BE2C (cell line): ENCODE measurements around the gene SDR42E1.

Source experiments
- DNase-seq: peaks from one replicate; pipeline ENCODE4 v3.0.0-alpha.2; 2020
- H3K27me3 ChIP-seq: fragments of 250-450 bp; sonication (Bioruptor Pico); 2 replicates; pipeline ENCODE4 v1.5.1; 2020; ENCODE audit warnings: mild to moderate bottlenecking
- H3K36me3 ChIP-seq: fragments of 250-450 bp; sonication (Bioruptor Pico); 2 replicates; pipeline ENCODE4 v1.5.1; 2020; ENCODE audit warnings: mild to moderate bottlenecking
- H3K4me1 ChIP-seq: fragments of 250-450 bp; sonication (Bioruptor Pico); 2 replicates; pipeline ENCODE4 v1.5.1; 2020
- H3K4me3 ChIP-seq: 2 replicates; pipeline ENCODE4 v1.5.1; 2011; ENCODE audit warnings: low read depth, low read length
- H3K9me3 ChIP-seq: fragments of 250-450 bp; sonication (Bioruptor Pico); 2 replicates; pipeline ENCODE4 v1.5.1; 2020
- TF ChIP-seq, protein P1 (sequence below): IDR thresholded peaks from 2 replicates; pipeline ENCODE4 v1.5.1; 2012; ENCODE audit warnings: mild to moderate bottlenecking, low read depth, low read length

The SDR42E1 gene

DNA sequence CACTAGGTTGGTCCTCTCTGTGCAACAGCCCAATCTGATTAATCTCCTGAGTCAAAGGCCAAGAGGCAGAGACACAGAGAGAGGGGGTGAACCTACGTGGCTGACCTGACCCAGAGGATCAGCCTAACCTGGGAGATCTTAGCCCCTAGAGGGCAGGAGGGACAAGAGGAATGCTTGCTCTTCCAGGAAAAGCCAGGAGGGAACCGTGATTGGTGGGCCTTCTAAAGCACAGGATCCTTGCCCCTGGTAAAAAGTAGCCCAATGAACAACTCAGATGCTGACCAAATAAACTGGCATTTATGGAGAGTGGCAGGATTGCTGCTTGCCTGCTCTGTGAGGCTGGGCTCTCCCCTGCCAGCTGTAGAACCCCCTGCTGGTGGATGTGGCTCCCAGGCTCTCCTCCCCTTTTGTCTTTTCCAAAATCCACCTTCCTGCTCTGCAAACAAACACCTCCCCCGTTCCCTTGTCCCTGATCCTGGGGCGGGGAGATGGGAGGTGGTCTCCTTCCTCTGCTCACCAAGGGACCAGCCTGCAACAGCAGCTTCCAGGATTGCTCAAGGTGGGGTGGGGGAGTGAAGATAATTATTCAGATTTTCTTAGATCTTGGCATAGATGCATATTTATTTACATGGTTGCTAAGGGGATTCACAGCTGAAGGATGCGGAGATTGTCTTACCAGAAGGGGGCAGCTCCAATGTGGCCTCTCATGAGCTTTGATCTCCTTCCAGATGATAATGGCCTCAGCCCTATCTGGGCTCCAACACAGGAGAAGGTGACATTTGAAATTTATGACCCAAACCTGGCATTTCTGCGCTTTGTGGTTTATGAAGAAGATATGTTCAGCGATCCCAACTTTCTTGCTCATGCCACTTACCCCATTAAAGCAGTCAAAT is 71.9 kb downstream of the SDR42E1 start:
- Histone ChIP-seq H3K27me3 (peaks cover 4% of the 10 kb centered on the region; the same call in 1 of the 2 replicates), H3K4me1 (no peaks in the 10 kb centered on the region), H3K36me3 (no peaks in the 10 kb centered on the region), H3K9me3 (no peaks in the 10 kb centered on the region), H3K4me3 (no peak overlapping the region)
- no peak for DNase-seq
- TF ChIP-seq, protein P1, sequence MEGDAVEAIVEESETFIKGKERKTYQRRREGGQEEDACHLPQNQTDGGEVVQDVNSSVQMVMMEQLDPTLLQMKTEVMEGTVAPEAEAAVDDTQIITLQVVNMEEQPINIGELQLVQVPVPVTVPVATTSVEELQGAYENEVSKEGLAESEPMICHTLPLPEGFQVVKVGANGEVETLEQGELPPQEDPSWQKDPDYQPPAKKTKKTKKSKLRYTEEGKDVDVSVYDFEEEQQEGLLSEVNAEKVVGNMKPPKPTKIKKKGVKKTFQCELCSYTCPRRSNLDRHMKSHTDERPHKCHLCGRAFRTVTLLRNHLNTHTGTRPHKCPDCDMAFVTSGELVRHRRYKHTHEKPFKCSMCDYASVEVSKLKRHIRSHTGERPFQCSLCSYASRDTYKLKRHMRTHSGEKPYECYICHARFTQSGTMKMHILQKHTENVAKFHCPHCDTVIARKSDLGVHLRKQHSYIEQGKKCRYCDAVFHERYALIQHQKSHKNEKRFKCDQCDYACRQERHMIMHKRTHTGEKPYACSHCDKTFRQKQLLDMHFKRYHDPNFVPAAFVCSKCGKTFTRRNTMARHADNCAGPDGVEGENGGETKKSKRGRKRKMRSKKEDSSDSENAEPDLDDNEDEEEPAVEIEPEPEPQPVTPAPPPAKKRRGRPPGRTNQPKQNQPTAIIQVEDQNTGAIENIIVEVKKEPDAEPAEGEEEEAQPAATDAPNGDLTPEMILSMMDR = peak; percentile 8; the same call in 1 of the 2 replicates
